AG10803 (cell line): ENCODE measurements around the gene DIAPH2.
A peak's percentile ranks its signal among the peaks of the same experiment; 100 is the strongest.
"Not testable (repeated sequence)": the region's sequence is repeated elsewhere in the genome, so short reads cannot be mapped to it uniquely, and the experiment has no call there.

Experiments
- DNase-seq: peaks from one replicate; pipeline ENCODE4 v3.0.0; 2010; ENCODE audit warnings: low read depth
- H3K4me3 ChIP-seq: 2 replicates; pipeline ENCODE4 v1.5.1; 2011; ENCODE audit warnings: mild to moderate bottlenecking, low read length, control low read depth
- CTCF ChIP-seq: conservative IDR thresholded peaks from 2 replicates; pipeline ENCODE4 v1.5.1; 2011; ENCODE audit warnings: mild to moderate bottlenecking, low read length, control low read depth, inconsistent platforms

Gene DIAPH2

GRCh38 chrX:96729868-96730643 is 45.4 kb downstream of the DIAPH2 start:
- no peak for DNase-seq
- no peak for TF ChIP-seq CTCF
- H3K4me3 ChIP-seq, result no peak overlapping the region

- DNase-seq, result not testable (repeated sequence)
Observed at GRCh38 chrX:96731000-96731399, 46.4 kb downstream of the DIAPH2 start.

GRCh38 chrX:96743367-96744073 is 58.9 kb downstream of the DIAPH2 start:
- DNase-seq, result no peak
- TF ChIP-seq CTCF, result no peak
- H3K4me3 ChIP-seq, result no peak overlapping the region

More at GRCh38 chrX:96731000-96731399, 46.4 kb downstream of the DIAPH2 start:
- H3K4me3 ChIP-seq, result not testable (repeated sequence)

- no peak for DNase-seq
- no peak for TF ChIP-seq CTCF
- H3K4me3 ChIP-seq, result no peak overlapping the region
Observed at GRCh38 chrX:96752781-96753180, 68.1 kb downstream of the DIAPH2 start.

GRCh38 chrX:96753230-96753629 is 68.6 kb downstream of the DIAPH2 start:
- no peak overlapping the region for H3K4me3 ChIP-seq
- no peak for DNase-seq

GRCh38 chrX:96756491-96756890 is 71.8 kb downstream of the DIAPH2 start:
- TF ChIP-seq CTCF, result no peak
- no peak overlapping the region for H3K4me3 ChIP-seq
- DNase-seq, result peak; percentile 20

More at GRCh38 chrX:96753230-96753629, 68.6 kb downstream of the DIAPH2 start:
- TF ChIP-seq CTCF, result no peak

- TF ChIP-seq CTCF, result no peak
- H3K4me3 ChIP-seq, result no peak overlapping the region
- DNase-seq, result no peak
Observed at GRCh38 chrX:96761566-96761965, 76.9 kb downstream of the DIAPH2 start.
